NCI-H128 (cell line): ENCODE measurements around the gene NVL.
A peak's percentile ranks its signal among the peaks of the same experiment; 100 is the strongest.

Experiments
- DNase-seq: peaks from one replicate; lab custom pipeline; 2025; ENCODE audit not compliant: unreplicated experiment; lab: John Stamatoyannopoulos, UW

NVL gene

DNA sequence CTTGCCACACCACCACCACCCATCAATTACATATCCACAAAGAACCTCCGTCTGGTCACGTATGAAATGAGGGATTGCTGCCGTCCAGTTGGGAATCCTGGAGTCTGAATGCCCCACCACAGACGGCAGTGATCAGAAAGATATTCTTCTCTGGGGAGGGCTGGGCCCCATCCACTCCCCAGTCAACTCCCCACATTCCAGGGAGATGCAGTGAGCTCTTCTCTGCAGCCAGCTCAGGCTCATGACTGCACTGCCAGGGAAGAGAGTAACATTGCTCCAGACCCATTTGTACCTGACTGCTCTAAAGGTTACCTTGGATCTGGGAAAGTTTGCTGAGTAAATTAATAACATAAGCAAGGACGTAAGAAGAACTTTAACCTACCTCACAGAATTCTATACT, 128.6 kb downstream of the NVL start:
- DNase-seq = no peak

GRCh38 chr1:224199679-224200078, 130.3 kb downstream of the NVL start:
- no peak for DNase-seq

DNA sequence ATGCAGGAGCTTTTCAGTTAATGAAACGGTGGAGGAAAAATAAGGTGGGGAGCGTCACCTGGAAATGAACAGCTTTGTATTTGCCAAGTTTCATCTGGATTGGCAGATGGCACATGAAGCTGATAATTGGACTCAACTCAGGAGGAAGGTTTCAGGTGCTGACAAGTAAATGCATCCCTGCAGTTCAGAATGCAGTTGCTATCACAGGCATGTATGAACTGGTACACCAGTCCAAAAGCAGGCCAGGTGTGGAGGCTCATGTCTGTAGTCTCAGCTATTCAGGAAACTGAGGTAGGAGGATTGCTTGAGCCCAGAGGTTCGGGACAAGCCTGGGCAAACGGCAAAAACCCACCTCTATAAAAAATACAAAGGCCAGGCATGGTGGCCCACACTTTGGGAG, 131.4 kb downstream of the NVL start:
- DNase-seq = no peak

DNA sequence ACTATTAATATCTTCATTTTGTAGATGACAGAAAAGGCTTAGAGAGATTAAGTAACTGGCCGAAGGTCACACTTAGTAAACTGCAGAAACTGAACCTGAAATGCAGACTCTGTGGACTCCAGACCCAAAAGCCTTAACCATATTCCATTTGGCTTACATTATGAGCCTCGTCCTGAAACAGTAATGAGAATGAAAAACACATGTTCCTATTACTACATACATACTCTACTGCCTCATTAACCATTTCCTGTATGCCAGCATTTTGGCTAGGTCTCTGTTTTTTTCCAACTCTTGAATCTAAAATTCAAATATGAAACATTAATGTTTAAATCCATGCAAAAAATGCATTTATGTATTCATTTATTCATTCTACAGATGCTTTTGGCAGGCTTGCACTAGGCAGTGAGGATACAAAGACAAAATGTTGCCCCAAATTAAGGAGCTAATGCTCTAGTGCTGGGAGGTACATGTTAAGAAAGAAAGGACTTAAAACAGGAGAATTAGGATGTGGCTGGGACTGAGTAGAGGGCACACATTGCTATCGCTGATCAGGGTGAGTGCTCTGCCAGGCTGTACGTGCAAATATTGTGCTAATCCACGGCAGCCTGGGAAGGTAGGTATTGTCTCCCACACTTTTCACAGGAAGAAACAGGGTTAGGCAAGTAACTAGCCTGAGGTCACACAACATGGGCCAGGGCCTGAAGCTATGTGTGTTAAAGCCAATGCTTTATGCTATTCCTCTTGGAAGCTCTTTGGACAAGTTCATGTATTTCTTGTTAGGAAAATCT, 133.0 kb downstream of the NVL start:
- no peak for DNase-seq

DNA sequence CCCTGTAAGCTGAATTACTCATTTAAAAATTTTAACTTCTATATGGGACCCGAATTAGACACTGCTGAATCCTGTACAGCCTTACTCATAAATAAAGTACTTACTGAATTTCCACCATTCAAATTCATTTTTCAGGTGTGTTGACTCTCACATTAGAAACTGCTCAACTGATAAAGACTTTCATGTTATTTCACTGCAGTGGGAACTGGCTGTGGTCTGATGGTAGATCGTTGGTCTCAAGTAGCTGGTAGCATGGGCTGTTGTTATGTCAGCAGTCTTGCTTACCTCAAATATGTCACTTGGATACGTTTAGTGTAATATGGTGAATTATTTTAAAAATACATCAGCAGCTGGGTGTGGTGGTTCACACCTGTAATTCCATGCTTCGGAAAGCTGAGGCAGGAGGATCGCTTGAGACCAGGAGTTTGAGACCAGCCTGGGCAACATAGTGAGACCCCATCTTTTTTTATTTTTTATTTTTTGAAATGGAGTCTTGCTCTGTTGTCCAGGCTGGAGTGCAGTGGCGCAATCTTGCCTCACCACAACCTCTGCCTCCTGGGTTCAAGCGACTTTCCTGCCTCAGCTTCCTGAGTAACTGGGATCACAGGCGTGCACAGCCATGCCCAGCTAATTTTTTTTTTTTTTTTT, 136.5 kb downstream of the NVL start:
- DNase-seq = no peak

DNA sequence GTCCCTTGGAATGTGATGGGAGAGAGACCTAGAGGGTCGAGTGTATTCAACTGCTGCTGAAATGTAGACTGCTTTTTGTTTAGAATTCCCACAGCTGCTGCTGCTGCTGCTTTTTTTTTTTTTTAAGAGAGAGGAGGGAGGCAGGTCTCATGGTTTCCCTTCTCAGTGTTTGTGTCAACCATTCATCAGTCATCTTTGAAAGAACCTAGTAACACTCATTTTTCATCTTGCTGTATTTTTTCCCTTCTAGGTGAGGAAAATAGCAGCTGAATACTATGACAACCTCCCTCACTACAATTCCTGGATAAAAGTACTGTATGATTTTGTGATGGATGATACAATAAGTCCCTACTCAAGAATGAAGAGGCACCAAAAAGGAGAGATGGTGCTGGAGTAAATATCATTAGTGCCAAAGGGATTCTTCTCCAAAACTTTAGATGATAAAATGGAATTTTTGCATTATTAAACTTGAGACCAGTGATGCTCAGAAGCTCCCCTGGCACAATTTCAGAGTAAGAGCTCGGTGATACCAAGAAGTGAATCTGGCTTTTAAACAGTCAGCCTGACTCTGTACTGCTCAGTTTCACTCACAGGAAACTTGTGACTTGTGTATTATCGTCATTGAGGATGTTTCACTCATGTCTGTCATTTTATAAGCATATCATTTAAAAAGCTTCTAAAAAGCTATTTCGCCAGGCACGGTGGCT, 137.7 kb downstream of the NVL start:
- DNase-seq = no peak

DNA sequence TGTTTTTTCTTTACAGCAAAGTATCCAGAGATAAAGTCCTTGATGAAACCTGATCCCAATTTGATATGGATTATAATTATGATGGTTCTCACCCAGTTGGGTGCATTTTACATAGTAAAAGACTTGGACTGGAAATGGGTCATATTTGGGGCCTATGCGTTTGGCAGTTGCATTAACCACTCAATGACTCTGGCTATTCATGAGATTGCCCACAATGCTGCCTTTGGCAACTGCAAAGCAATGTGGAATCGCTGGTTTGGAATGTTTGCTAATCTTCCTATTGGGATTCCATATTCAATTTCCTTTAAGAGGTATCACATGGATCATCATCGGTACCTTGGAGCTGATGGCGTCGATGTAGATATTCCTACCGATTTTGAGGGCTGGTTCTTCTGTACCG, 140.4 kb downstream of the NVL start:
- no peak for DNase-seq

DNA sequence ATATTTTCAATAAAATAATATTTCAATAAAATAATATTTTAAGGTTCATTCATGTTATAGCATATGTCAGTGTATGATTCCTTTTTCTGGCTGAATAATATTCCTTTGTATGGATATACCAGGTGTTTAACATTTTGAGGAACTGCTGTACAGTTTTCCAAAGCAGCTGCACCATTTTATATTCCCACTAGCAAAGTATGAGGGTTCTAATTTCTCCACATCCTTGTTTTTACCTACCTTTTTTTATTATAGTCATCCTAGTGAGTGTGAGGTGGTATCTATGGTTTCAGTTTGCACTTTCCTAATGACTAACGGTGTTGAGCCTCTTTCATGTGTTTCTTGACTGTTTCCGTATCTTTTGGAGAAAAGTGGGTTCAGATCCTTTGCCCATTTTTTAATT, 141.7 kb downstream of the NVL start:
- DNase-seq = no peak

DNA sequence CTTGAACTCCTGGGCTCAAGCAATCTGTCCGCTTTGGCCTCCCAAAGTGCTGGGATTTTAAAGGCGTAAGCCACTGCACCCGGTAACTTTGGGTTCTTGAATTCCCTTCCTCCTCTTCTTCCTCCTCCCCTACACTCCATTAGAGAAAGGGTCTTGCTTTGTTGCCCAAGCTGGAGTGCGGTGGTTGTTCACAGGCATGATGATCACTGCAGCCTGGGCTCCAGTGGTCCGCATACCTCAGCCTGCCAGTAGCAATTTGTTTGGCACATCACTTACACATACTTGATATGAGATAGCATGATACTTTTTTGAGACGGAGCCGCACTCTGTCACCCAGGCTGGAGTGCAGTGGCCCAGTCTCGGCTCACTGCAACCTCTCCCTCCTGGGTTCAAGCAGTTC, 144.8 kb downstream of the NVL start:
- DNase-seq = no peak

GRCh38 chr1:224183591-224184312, 146.2 kb downstream of the NVL start:
- peak; percentile 37 for DNase-seq

DNA sequence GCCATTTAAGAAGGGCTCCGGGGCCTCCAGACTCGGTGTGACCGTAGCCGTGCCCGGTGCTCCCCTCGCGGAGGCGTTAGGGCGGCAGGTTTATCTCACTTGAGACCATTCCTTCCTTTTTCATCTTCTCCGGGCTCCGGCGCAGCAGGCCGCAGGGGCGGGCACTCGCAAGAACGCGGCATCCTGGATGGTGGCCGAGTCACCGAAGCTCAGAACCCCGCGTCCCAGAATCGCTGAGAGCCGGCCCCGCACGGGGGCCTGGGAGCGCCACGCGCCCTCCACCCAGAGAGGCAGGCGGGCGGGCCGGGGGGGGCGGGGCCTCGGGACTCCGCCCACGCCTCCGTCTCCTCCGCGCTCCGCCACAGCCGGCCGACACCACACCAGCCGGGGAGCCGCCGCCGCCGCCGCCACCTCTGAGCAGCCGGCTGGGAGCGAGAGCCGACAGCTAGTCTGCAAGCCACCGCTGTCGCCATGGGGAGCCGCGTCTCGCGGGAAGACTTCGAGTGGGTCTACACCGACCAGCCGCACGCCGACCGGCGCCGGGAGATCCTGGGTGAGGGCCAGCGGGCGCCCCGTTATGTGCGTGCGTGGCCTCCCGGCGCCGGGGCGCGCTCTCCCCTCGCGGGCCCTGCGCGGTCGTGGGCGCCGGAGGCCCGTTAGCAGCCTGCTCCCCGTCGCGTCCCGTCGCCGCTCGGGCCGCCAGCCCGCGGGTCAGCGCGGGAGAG, 146.9 kb downstream of the NVL start, which contains the start of gene DEGS1:
DEGS1 (plus strand) TSS at position 375 of the 725 bp plus-strand sequence; CDS start at position 472, 97 bp downstream.
- DNase-seq = peak; percentile 95

GRCh38 chr1:224182057-224182865, 147.7 kb downstream of the NVL start:
- DNase-seq = no peak

DNA sequence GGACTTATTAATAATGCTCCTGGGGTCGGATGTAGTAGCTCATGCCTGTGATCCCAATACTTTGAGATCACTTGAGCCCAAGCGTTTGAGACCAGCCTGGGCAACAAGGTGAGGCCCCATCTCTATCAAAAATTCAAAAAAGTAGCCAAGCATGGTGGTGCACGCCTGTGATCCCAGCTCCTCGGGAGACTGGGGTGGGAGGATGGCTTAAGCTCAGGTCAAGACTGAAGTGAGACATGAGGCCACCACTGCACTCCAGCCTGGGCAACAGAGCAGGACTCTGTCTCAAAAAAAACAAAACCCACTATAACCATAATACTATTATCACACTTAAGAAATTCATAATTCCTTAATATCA, 148.5 kb downstream of the NVL start:
- no peak for DNase-seq

DNA sequence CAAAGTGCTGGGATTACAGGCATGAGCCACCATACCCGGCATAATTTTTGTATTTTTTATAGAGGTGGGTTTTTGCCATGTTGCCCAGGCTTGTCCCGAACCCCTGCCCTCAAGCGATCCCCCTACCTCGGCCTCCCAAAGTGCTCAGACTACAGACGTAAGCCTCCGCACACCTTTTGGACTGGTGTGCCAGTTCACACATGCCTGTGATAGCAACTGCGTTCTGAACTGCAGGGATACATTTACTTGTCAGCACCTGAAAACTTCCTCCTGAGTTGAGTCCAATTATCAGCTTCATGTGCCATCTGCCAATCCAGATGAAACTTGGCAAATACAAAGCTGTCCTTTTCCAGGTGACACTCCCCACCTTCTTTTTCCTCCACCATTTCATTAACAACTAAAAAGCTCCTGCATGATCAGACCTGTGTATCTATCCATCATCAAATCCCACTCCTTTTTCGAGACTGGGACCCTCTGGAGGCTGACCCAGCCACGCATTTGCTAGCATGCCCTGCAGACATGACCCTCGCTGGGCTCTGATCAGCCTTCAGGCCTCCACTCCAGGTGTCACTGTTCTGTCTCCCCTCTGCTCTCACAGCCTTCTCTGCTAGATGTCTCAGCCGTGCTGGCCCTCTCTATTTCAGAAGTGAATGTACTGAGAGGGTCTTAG, 149.1 kb downstream of the NVL start:
- no peak for DNase-seq

GRCh38 chr1:224178894-224179293, 151.1 kb downstream of the NVL start:
- no peak for DNase-seq

DNA sequence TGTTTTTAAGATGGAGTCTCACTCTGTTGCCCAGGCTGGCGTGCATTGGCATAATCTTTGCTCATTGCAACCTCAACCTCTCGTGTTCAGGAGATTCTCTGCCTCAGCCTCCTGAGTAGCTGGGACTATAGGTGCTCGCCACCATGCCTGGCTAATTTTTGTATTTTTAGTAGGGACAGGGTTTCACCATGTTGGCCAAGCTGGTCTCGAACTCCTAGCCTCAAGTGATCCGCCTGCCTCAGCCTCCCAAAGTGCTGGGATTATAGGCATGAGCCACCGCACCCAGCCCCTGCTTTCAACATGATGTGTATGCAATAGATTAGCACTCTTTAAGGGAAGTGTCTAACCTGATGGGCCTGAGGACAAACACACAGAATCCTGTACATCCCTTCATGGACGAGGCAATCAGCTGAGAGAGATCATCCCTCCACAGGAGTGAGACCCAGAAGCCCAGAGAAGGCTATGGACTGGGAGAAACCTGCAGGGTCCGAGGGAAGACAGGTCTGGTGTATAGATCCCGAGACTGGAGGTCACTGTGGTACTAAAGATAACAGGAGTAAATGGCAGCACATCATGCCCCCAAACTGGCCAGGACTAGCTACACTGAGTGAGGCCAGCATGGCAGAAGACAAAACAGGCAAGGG, 152.5 kb downstream of the NVL start:
- DNase-seq = no peak
